ENCODE results near the gene BRD3OS. TPM values are rescaled to one million over a fixed set of nuclear protein-coding genes. Genes with fewer than 3 reads are reported as not detected.

The BRD3OS gene
- total and polyA plus RNA-seq, 2 of the 13 experiments (the other 11 are each of a cell fraction or from before 2014, with no cell fraction given), result 4.9 to 5.7 TPM

DNA sequence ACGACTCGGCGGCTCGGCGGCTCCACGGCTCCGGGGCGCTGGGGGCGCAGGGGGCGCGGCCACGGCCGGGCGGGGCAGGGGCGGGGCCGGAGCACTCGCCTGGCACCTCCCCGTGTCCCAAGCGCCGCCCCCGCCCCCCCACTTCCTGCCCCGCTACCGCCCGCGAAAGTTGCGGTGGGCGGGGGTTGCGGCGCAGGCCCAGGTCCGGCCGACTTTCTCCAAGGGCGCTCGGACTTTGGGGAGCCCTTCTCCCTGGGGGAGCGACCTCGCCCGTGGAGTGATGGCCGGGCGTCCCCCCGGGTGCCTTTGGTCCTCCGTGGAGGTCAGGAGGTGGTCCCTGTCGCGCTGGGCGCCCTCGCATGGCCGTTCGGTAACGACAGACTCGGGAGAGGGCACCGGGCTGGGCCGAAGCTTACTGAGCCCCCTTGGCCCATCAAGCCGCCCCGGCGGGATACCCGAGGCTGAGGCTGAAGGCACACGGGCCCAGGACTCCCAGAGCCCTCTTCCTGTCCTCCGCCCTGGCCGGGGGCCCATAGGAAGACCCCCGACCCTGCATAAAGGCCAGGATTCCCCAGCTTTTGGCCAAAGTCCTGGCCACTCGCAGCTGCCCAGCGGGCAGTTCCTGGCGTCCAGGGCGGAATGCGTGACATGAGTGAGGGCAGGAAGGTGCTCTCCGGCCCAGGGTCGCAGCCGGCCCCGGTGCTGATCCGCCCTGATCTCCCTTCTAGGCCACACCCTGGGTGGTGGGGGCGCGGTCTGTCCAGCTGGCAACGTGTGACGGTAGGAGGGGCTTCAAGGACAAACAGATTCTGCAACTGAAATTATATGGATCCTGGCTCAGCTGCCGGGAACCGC is 32.3 kb upstream of the BRD3OS start (continued):
- TF ChIP-seq, protein P1, sequence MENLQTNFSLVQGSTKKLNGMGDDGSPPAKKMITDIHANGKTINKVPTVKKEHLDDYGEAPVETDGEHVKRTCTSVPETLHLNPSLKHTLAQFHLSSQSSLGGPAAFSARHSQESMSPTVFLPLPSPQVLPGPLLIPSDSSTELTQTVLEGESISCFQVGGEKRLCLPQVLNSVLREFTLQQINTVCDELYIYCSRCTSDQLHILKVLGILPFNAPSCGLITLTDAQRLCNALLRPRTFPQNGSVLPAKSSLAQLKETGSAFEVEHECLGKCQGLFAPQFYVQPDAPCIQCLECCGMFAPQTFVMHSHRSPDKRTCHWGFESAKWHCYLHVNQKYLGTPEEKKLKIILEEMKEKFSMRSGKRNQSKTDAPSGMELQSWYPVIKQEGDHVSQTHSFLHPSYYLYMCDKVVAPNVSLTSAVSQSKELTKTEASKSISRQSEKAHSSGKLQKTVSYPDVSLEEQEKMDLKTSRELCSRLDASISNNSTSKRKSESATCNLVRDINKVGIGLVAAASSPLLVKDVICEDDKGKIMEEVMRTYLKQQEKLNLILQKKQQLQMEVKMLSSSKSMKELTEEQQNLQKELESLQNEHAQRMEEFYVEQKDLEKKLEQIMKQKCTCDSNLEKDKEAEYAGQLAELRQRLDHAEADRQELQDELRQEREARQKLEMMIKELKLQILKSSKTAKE (CRISPR knock-in tag; IDR thresholded peaks at IDR 0.05; ENCODE audit: borderline replicate concordance), result no peak
- no peak for TF ChIP-seq HMG20B (CRISPR knock-in tag; conservative IDR thresholded peaks at IDR 0.05)
- TF ChIP-seq, protein P2, sequence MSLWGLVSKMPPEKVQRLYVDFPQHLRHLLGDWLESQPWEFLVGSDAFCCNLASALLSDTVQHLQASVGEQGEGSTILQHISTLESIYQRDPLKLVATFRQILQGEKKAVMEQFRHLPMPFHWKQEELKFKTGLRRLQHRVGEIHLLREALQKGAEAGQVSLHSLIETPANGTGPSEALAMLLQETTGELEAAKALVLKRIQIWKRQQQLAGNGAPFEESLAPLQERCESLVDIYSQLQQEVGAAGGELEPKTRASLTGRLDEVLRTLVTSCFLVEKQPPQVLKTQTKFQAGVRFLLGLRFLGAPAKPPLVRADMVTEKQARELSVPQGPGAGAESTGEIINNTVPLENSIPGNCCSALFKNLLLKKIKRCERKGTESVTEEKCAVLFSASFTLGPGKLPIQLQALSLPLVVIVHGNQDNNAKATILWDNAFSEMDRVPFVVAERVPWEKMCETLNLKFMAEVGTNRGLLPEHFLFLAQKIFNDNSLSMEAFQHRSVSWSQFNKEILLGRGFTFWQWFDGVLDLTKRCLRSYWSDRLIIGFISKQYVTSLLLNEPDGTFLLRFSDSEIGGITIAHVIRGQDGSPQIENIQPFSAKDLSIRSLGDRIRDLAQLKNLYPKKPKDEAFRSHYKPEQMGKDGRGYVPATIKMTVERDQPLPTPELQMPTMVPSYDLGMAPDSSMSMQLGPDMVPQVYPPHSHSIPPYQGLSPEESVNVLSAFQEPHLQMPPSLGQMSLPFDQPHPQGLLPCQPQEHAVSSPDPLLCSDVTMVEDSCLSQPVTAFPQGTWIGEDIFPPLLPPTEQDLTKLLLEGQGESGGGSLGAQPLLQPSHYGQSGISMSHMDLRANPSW (CRISPR knock-in tag; IDR thresholded peaks at IDR 0.05; ENCODE audit: borderline replicate concordance), result no peak
- no peak for TF ChIP-seq ZNF781 (CRISPR knock-in tag; IDR thresholded peaks at IDR 0.05; ENCODE audit: borderline replicate concordance, not compliant biosample characterization)
- TF ChIP-seq NCOA5 (CRISPR knock-in tag; IDR thresholded peaks at IDR 0.05), result no peak
- TF ChIP-seq, protein P3, sequence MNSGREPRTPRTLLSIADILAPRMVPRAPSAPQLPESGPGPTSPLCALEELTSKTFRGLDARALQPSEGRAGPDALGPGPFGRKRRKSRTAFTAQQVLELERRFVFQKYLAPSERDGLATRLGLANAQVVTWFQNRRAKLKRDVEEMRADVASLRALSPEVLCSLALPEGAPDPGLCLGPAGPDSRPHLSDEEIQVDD (CRISPR knock-in tag; IDR thresholded peaks at IDR 0.05; ENCODE audit: borderline replicate concordance), result no peak
- TF ChIP-seq TRIM24 (CRISPR knock-in tag; IDR thresholded peaks at IDR 0.05), result no peak
- peak; percentile 37; the same call in 1 of the 2 replicates for TF ChIP-seq E2F5 (CRISPR knock-in tag; conservative IDR thresholded peaks at IDR 0.05)
- TF ChIP-seq ZNF263 (CRISPR knock-in tag; IDR thresholded peaks at IDR 0.05), result no peak; the same call in 1 of the 2 replicates
- TF ChIP-seq, protein P4, sequence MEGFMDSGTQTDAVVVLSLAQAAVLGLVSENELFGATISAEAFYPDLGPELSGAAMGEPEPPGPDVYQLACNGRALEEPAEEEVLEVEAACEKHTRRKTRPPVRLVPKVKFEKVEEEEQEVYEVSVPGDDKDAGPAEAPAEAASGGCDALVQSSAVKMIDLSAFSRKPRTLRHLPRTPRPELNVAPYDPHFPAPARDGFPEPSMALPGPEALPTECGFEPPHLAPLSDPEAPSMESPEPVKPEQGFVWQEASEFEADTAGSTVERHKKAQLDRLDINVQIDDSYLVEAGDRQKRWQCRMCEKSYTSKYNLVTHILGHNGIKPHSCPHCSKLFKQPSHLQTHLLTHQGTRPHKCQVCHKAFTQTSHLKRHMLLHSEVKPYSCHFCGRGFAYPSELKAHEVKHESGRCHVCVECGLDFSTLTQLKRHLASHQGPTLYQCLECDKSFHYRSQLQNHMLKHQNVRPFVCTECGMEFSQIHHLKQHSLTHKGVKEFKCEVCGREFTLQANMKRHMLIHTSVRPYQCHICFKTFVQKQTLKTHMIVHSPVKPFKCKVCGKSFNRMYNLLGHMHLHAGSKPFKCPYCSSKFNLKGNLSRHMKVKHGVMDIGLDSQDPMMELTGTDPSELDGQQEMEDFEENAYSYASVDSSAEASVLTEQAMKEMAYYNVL (CRISPR knock-in tag; IDR thresholded peaks at IDR 0.05; ENCODE audit: borderline replicate concordance), result 0 out of 2 replicates have a peak, but pooled peaks have one; percentile 38
- TF ChIP-seq FOXA1 (IDR thresholded peaks at IDR 0.05), result no peak
- TF ChIP-seq FOXA1 (CRISPR knock-in tag; IDR thresholded peaks at IDR 0.05), result no peak
- no peak for TF ChIP-seq NFKBIZ (CRISPR knock-in tag; IDR thresholded peaks at IDR 0.05)
- TF ChIP-seq PAXIP1 (CRISPR knock-in tag; conservative IDR thresholded peaks at IDR 0.05), result peak; percentile 35; the same call in 1 of the 2 replicates
- TF ChIP-seq YY1 (IDR thresholded peaks at IDR 0.05; ENCODE audit: insufficient read depth, insufficient replicate concordance, low read depth, low read length), result no peak
- TF ChIP-seq MIER2 (CRISPR knock-in tag; IDR thresholded peaks at IDR 0.05), result no peak
